Activated naive CD8-positive, alpha-beta T cell (primary cell): ENCODE data around the gene DET1.
A peak's percentile ranks its signal among the peaks of the same experiment; 100 is the strongest.
"Not testable (repeated sequence)": the region's sequence is repeated elsewhere in the genome, so short reads cannot be mapped to it uniquely, and the experiment has no call there.

Experiments
- H3K27ac Mint-ChIP-seq: one replicate; pipeline ENCODE4 v1.8.0; 2021; ENCODE audit warnings: mixed read lengths
- H3K27me3 Mint-ChIP-seq: one replicate; pipeline ENCODE4 v1.8.0; 2021; ENCODE audit warnings: mixed read lengths
- H3K36me3 Mint-ChIP-seq: one replicate; pipeline ENCODE4 v1.8.0; 2021; ENCODE audit warnings: mixed read lengths
- H3K4me1 Mint-ChIP-seq: one replicate; pipeline ENCODE4 v1.8.0; 2021; ENCODE audit warnings: low read depth, mixed read lengths
- H3K4me3 Mint-ChIP-seq: one replicate; pipeline ENCODE4 v1.8.0; 2021; ENCODE audit warnings: mild to moderate bottlenecking, mixed read lengths
- H3K9me3 Mint-ChIP-seq: one replicate; pipeline ENCODE4 v1.8.0; 2021; ENCODE audit warnings: low read depth, mixed read lengths

Gene DET1

DNA sequence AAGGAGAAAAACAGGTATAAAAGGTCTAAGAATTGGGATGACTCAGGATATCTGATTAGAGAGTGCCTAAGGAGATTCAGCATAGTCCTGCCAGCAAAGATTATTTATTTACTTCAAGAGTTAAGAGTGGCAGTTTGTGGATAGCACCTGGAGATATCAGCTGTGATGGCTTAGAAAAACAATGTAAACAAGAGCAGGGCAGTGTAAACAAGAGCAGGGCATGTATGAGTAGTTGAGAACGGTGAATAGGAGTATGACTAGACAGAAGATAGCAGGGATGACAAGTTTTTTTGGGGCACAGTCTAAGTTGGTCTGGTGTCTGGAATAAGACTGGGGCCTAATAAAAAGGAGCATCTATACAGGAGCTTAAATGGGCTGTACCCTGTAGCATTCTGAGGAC, 1.5 kb upstream of the DET1 start:
- peaks cover 19% of the 10 kb centered on the region for H3K4me1 Mint-ChIP-seq
- not testable (repeated sequence) for H3K27me3 Mint-ChIP-seq, H3K4me3 Mint-ChIP-seq, H3K9me3 Mint-ChIP-seq, H3K36me3 Mint-ChIP-seq, H3K27ac Mint-ChIP-seq

DNA sequence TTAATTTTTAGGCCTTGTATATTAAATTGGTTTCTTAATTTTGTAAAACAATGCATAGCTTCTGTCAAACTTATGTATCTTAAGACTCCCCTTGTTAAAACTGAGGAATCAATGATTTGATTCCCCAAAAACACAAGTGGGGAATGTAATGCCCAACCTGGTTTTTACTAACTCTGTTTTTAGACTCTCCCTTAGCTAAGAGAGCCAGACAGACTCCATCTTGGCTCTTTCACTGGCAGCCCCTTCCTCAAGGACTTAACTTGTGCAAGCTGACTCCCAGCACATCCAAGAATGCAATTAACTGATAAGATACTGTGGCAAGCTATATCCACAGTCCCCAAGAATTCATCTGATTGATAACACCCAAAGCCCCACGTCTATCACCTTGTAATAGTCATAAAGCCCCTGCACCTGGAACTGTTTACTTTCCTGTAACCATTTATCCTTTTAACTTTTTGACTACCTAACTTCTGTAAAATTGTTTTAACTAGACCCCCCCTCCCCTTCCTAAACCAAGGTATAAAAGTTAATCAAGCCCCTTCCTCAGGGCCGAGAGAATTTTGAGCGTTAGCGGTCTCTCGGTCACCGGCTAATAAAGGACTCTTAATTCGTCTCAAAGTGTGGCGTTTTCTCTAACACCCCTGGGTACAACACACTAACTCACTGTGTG, 768 bp downstream of the DET1 start:
- H3K36me3 Mint-ChIP-seq, H3K27me3 Mint-ChIP-seq, H3K9me3 Mint-ChIP-seq: not testable (repeated sequence)
- Mint-ChIP-seq H3K4me1 (peaks cover 19% of the 10 kb centered on the region), H3K27ac (peak overlapping the region; percentile 92), H3K4me3 (peak overlapping the region; percentile 93)

DNA sequence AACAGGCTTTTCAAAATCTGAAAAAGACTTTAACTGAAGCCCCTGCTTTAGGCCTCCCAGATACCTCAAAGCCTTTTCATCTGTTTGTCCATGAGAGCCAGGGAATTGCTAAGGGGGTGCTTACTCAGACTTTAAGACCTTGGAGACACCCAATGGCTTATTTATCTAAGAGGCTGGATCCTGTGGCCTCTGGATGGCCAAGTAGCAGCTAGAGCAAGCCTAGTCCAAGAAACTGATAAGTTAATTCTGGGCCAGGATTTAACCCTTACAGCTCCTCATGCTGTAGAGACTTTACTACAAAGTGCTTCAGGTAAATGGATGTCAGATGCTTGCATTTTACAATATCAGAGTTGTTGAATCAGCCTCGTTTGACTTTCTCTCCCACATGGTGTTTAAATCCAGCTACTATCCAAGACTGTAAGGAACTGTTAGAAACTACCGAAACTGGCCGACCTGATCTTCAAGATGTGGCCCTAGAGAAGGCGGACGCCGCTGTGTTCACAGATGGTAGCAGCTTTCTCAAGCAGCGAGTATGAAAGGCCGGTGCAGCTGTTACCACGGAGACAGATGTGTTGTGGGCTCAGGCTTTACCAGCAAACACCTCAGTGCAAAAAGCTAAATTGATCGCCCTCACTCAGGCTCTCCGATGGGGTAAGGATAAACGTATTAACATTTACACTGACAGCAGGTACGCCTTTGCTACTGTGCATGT, 3.3 kb downstream of the DET1 start:
- Mint-ChIP-seq H3K27me3 (no peaks in the 10 kb centered on the region), H3K36me3 (no peaks in the 10 kb centered on the region), H3K4me3 (no peak overlapping the region), H3K4me1 (peaks cover 19% of the 10 kb centered on the region), H3K27ac (no peak overlapping the region), H3K9me3 (no peaks in the 10 kb centered on the region)

DNA sequence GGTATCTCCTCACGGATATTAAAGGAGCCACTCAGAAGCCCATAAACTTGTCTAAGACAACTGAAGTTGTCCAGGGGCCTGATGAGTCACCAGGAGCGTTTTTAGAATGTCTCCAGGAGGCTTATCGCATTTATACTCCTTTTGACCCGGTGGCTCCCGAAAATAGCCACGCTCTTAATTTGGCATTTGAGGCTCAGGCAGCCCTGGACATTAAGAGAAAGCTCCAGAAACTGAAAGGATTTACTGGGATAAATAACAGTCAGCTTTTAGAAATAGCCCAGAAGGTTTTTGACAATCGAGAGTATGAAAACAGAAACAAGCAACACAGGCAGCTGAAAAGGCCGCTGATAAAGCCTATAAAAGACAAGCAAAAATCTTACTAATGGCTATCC, 4.1 kb downstream of the DET1 start:
- Mint-ChIP-seq H3K9me3 (no peaks in the 10 kb centered on the region), H3K36me3 (no peaks in the 10 kb centered on the region), H3K27ac (no peak overlapping the region), H3K4me1 (peaks cover 18% of the 10 kb centered on the region), H3K27me3 (no peaks in the 10 kb centered on the region), H3K4me3 (no peak overlapping the region)

DNA sequence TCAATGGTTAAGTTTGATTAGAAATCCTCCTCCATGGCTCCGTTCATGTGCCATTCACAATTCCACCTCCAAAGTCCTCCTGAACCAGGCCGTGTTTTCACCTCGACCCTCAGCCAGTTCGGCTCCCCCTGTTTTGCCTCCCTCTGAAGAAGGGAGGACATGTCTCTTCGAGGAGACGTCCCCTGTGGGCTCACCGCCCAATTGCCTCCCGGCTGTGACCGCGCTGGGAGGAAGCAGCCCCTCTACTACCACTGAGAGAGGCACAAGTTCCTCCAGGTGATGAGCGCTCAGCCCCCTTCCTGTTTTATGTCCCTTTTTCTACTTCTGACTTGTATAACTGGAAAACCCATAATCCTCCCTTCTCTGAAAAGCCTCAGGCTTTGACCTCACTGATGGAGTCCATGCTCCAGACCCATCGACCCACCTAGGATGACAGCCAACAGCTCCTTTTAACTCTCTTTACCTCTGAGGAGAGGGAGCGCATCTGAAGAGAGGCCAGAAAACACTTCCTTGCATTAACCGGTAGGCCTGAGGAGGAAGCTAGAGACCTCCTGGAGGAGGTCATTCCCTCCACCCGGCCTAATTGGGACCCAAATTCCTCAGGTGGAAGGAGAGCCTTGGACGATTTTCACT, 4.7 kb downstream of the DET1 start:
- peaks cover 13% of the 10 kb centered on the region for H3K4me1 Mint-ChIP-seq
- no peak overlapping the region for H3K4me3 Mint-ChIP-seq
- H3K27me3 Mint-ChIP-seq: no peaks in the 10 kb centered on the region
- no peaks in the 10 kb centered on the region for H3K9me3 Mint-ChIP-seq
- H3K27ac Mint-ChIP-seq: no peak overlapping the region
- H3K36me3 Mint-ChIP-seq: no peaks in the 10 kb centered on the region

DNA sequence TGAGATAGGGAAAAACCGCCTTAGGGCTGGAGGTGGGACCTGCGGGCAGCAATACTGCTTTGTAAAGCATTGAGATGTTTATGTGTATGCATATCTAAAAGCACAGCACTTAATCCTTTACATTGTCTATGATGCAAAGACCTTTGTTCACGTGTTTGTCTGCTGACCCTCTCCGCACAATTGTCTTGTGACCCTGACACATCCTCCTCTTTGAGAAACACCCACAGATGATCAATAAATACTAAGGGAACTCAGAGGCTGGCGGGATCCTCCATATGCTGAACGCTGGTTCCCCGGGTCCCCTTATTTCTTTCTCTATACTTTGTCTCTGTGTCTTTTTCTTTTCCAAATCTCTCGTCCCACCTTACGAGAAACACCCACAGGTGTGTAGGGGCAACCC, 5.4 kb downstream of the DET1 start:
- not testable (repeated sequence) for H3K27ac Mint-ChIP-seq, H3K36me3 Mint-ChIP-seq, H3K9me3 Mint-ChIP-seq, H3K27me3 Mint-ChIP-seq, H3K4me3 Mint-ChIP-seq, H3K4me1 Mint-ChIP-seq

DNA sequence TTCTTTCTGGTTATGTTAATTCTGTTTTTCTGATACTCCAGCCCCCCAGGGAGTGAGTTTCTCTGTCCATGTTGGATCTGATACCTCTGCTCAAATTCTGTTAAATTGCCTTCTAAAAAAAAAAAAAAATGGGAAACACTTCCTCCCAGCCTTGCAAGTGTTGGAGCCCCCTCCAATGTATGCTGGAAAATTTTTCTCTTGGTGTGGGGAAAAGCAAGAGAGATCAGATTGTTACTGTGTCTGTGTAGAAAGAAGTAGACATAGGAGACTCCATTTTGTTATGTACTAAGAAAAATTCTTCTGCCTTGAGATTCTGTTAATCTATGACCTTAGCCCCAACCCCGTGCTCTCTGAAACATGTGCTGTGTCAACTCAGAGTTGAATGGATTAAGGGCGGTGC, 6.1 kb downstream of the DET1 start:
- H3K27ac Mint-ChIP-seq, H3K36me3 Mint-ChIP-seq, H3K9me3 Mint-ChIP-seq, H3K27me3 Mint-ChIP-seq, H3K4me3 Mint-ChIP-seq, H3K4me1 Mint-ChIP-seq: not testable (repeated sequence)

DNA sequence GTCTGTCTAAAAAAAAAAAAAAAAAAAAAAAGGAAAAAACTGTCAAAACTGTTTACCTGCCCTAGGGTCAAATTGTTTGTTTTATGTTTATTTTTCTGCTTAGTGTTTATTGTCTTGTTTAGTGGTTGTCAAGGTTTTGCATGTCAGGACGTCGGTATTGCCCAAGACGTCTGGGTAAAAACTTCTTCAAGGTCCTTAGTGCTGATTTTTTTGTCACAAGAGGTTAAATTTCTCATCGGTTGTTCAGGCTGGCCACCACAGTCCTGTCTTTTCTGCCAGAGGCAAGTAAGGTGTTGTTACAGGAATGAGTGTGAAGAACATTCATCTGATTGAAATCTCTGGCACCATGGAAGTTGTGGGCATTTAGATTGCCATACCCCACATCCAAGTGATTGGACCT, 7.0 kb downstream of the DET1 start:
- no peak overlapping the region for H3K4me3 Mint-ChIP-seq
- H3K9me3 Mint-ChIP-seq: peaks cover 4% of the 10 kb centered on the region
- H3K27ac Mint-ChIP-seq: no peak overlapping the region
- H3K27me3 Mint-ChIP-seq: no peaks in the 10 kb centered on the region
- no peaks in the 10 kb centered on the region for H3K4me1 Mint-ChIP-seq
- peaks cover 5% of the 10 kb centered on the region for H3K36me3 Mint-ChIP-seq

DNA sequence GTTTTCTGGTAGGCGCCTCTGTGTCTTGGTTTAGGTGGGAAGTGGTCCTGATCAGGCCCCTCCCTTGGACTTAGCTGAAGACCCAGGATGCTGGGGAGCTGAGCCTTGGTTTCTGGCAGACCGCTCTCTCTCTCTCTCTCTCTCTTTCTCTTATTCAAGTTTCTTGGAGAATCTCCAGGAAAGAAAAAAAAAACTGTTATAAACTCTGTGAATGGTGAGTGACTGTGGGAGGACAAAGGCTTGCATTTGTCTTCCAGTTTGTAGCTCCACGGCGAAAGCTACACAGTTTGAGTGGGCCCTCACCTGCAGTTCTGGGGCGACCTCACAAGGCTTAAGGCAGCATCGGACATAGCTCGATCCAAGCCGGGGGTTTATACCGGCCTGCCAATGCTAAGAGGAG, 7.5 kb downstream of the DET1 start:
- H3K9me3 Mint-ChIP-seq: peaks cover 8% of the 10 kb centered on the region
- no peaks in the 10 kb centered on the region for H3K4me1 Mint-ChIP-seq
- H3K4me3 Mint-ChIP-seq: no peak overlapping the region

DNA sequence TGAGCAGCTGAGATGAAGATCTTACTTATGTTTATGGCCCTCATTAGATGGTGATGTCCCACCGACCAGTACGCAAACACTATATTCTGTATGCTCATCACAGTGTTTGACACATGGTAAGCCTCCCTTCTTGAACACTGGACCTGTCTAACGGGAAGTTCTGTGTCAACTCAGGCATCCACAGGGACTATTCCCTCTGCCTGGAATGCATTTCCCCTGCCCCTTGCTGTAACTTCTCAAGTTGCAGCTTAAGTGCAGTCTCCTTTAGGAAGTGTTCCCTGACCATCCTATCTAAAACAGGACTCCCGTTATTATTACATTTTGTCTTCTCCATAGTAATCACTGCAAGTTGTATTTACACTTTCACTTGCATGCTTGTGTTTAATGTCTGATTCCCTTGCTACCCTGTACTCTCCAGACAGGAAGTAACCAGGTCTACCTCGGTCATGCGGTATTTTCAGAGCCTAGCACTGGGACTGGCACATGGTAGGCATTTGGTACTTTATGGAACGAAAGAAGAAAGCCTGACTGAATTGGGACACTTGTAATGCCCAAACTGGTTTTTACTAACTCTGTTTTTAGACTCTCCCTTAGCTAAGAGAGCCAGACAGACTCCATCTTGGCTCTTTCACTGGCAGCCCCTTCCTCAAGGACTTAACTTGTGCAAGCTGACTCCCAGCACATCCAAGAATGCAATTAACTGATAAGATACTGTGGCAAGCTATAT, 8.7 kb downstream of the DET1 start:
- Mint-ChIP-seq H3K27me3 (no peaks in the 10 kb centered on the region), H3K4me3 (no peak overlapping the region), H3K4me1 (no peaks in the 10 kb centered on the region), H3K36me3 (peaks cover 13% of the 10 kb centered on the region), H3K9me3 (peaks cover 12% of the 10 kb centered on the region), H3K27ac (no peak overlapping the region)

More for the DNA sequence above, 7.5 kb downstream of the DET1 start:
- H3K27ac Mint-ChIP-seq: no peak overlapping the region
- H3K27me3 Mint-ChIP-seq: no peaks in the 10 kb centered on the region
- peaks cover 9% of the 10 kb centered on the region for H3K36me3 Mint-ChIP-seq

DNA sequence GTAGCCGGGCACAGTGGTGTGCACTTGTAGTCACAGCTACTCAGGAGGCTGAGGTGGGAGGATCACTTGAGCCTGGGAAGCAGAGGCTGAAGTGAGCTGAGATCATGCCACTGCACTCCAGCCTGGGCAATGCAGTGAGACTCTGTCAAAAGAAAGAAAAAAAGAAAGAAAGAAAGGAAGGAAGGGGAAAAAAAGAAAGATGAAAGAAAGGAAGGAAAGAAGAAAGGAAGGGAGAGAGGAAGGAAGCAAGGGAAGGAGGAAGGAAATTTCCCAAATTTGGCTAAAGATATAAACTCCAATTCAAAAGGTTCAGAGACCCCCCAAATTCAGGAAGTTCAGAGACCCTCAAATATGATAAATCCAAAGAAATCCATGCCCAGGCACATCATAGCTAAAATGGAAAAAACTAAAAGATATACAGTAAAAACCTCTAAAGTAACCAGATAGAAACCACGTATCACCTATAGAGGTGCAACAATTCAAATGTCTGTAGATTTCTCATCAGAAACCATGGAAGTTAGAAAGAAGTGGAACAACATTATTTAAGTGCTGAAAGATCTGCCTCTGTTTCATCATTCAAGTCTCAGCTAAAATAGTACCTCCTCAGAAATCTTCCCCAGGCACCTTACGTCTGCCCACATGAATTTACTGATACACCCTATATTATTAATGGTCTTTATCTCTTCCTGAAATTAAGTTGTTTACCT, 10.7 kb downstream of the DET1 start:
- H3K9me3 Mint-ChIP-seq: peaks cover 12% of the 10 kb centered on the region
- peaks cover 25% of the 10 kb centered on the region for H3K36me3 Mint-ChIP-seq
- H3K27ac Mint-ChIP-seq: no peak overlapping the region
- no peak overlapping the region for H3K4me3 Mint-ChIP-seq
- H3K27me3 Mint-ChIP-seq: no peaks in the 10 kb centered on the region
- no peaks in the 10 kb centered on the region for H3K4me1 Mint-ChIP-seq

DNA sequence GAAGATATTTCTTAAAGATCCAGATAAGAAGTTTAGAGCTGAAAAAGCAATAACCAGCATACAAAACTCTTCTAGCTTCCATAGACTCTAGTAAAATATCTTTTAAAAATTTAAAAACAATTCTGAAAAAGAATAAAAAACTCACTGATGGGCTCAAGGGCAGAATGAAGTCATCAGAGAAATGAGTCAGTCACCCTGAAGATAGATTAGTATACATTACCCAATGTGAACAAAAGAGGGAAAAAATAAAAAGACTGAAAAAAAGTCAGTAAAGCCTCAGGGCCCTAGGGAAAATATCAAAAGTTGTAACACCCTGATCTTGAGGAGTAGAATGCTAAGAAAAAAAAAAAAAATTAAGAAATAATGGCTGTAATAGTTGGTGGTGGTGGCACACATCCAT, 11.4 kb downstream of the DET1 start:
- peaks cover 28% of the 10 kb centered on the region for H3K36me3 Mint-ChIP-seq
- no peak overlapping the region for H3K27ac Mint-ChIP-seq
- H3K4me3 Mint-ChIP-seq: no peak overlapping the region
- H3K4me1 Mint-ChIP-seq: peaks cover 3% of the 10 kb centered on the region
- H3K27me3 Mint-ChIP-seq: no peaks in the 10 kb centered on the region
- peaks cover 12% of the 10 kb centered on the region for H3K9me3 Mint-ChIP-seq

DNA sequence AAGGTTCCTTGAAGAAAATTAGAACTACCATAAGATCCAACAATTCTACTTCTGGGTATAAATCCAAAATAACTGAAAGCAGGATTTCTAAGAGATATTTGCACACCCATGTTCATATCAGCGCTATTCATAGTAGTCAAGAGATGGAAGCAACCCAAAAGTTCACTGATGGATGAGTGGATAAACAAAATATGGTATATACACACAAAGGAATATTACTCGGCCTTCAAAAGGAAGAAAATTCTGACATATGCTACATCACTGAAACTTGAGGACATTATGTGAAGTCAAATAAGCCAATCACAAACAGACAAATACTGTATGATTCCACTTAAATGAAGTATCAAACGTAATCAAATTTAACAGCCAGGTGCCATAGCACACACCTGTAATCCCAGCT, 13.1 kb downstream of the DET1 start:
- Mint-ChIP-seq H3K4me3 (no peak overlapping the region), H3K4me1 (peaks cover 3% of the 10 kb centered on the region), H3K27ac (no peak overlapping the region), H3K9me3 (peaks cover 12% of the 10 kb centered on the region), H3K36me3 (peaks cover 44% of the 10 kb centered on the region), H3K27me3 (no peaks in the 10 kb centered on the region)

DNA sequence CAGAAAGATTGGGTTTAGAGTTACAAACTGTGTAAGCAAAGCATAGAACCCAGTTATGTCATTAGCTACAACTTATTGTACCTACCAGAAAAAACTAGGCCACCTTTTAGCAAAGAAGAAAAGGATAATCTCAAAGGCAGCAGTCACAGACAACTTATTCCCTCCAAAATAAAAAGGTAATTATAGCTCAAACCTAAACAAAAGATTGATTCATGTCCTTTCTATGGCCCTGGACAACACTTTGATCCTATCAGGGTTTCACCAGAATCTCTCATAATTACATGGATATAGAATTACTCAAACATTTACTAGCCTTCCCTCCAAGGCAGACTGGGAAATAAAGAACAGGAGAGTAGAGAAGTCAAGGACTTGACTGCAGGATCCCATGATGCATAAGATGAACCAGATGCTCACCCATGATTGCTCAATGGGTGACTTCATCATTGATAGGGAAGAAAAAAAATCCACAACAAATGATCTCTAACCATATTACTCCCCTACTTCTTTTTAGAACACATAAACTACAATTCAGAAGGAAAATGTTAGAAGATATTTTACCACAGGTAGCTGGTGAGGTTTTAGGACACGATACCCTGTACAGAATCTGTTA, 17.4 kb downstream of the DET1 start:
- Mint-ChIP-seq H3K4me1 (peaks cover 3% of the 10 kb centered on the region), H3K9me3 (peaks cover 6% of the 10 kb centered on the region), H3K4me3 (no peak overlapping the region), H3K27ac (no peak overlapping the region), H3K36me3 (peaks cover 44% of the 10 kb centered on the region), H3K27me3 (no peaks in the 10 kb centered on the region)
